Measurements from ENCODE around the gene OR8B12.

Gene OR8B12, protein sequence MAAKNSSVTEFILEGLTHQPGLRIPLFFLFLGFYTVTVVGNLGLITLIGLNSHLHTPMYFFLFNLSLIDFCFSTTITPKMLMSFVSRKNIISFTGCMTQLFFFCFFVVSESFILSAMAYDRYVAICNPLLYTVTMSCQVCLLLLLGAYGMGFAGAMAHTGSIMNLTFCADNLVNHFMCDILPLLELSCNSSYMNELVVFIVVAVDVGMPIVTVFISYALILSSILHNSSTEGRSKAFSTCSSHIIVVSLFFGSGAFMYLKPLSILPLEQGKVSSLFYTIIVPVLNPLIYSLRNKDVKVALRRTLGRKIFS

DNA sequence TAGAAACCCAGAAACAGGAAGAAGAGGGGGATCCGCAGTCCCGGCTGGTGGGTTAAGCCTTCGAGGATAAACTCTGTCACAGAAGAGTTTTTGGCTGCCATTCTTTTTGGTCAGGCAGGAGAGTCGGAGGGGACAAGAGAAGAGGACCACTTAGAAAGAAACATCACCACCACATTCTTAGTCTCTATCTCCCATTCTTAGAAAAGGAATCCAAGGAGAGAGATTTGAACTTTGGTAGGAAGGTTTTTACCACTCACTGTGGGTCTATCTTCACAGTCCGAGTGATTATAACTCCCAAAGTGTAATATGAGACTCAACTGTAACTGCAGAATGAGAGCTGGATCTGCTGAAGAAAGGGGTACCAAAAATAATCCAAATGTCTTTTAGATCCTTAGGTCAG lies at the start of gene OR8B12:
Gene OR8B12 (minus strand): TSS at position 101 of the 400 bp plus-strand sequence. CDS start 0 bp downstream, at position 101.
- TF ChIP-seq, protein P1, sequence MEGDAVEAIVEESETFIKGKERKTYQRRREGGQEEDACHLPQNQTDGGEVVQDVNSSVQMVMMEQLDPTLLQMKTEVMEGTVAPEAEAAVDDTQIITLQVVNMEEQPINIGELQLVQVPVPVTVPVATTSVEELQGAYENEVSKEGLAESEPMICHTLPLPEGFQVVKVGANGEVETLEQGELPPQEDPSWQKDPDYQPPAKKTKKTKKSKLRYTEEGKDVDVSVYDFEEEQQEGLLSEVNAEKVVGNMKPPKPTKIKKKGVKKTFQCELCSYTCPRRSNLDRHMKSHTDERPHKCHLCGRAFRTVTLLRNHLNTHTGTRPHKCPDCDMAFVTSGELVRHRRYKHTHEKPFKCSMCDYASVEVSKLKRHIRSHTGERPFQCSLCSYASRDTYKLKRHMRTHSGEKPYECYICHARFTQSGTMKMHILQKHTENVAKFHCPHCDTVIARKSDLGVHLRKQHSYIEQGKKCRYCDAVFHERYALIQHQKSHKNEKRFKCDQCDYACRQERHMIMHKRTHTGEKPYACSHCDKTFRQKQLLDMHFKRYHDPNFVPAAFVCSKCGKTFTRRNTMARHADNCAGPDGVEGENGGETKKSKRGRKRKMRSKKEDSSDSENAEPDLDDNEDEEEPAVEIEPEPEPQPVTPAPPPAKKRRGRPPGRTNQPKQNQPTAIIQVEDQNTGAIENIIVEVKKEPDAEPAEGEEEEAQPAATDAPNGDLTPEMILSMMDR (IDR thresholded peaks at IDR 0.05; ENCODE audit: insufficient read depth, missing control alignments), result no peak
- DNase-seq (ENCODE audit: insufficient read length, low spot score) (no peak), FAIRE-seq (no peak)

DNA sequence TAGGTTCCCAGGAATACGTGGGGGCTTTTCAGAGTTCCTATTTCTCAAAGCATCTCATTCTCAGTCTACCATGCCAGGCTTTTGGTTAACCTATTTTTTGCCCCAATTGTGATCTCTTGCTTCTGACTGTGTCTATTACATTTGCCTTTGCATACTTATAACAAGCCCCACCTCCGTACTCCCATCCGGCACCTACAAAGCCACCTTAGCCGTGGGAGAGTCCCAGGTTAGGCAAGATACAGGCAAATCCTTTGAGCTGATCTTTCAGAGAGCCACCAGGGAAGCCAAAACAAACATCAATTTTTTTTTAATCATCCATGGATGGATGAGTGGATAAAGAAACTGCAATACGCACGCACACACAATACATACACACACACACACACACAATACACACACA lies 49.2 kb upstream of the OR8B12 start:
- TF ChIP-seq, protein P1 (IDR thresholded peaks at IDR 0.05; ENCODE audit: insufficient read depth, missing control alignments), result no peak
- FAIRE-seq, result no peak
- DNase-seq (ENCODE audit: insufficient read length, low spot score), result no peak

DNA sequence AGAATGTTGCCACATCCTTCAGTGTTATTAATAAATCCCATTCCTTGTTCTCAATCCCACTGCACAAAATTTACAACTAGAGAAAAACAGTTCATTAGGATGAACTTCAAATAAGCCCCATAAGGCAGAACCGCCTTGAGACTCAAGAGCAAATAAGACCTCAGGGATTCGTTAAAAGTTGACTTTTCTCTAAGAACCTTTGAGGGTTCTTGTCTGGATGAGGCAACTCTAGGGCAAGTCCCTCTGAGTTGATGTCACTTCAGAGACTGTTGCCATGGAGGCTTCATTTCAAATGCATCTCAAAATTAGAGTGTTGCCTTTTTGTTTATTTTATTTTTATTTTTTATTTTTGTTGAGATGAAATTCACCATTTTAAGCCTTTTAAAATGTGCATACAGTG lies 48.0 kb upstream of the OR8B12 start:
- FAIRE-seq (no peak), DNase-seq (ENCODE audit: insufficient read length, low spot score) (no peak)
- TF ChIP-seq, protein P1 (IDR thresholded peaks at IDR 0.05; ENCODE audit: insufficient read depth, missing control alignments), result no peak

DNA sequence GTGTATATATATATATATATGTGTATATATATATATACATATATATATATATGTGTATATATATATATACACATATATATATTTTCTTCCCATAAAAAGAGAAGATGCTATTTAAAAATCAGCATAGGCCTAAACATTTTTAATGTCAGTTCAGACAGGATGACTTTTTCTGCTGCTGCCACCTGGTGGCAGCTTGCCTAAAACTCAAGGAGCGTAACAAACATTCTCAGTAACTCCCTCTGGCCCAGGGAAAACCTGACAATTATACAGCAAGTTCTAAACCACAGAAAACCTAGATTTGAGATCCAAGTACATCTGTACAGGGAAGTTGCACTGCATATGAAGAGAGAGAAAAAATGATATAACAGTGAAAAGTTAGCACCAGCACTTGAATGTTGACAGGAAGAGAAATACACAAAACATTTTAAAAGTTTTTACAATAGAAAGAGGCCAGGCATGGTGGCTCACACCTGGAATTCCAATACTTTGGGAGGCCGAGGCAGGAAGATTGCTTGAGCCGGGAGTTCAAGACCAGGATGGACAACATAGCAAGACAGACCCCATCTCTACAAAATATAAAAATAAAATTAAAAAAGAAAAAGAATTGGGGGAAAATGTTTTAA lies 42.9 kb upstream of the OR8B12 start:
- FAIRE-seq, result no peak
- TF ChIP-seq, protein P1 (IDR thresholded peaks at IDR 0.05; ENCODE audit: insufficient read depth, missing control alignments), result peak; percentile 80
- no peak for DNase-seq (ENCODE audit: insufficient read length, low spot score)

DNA sequence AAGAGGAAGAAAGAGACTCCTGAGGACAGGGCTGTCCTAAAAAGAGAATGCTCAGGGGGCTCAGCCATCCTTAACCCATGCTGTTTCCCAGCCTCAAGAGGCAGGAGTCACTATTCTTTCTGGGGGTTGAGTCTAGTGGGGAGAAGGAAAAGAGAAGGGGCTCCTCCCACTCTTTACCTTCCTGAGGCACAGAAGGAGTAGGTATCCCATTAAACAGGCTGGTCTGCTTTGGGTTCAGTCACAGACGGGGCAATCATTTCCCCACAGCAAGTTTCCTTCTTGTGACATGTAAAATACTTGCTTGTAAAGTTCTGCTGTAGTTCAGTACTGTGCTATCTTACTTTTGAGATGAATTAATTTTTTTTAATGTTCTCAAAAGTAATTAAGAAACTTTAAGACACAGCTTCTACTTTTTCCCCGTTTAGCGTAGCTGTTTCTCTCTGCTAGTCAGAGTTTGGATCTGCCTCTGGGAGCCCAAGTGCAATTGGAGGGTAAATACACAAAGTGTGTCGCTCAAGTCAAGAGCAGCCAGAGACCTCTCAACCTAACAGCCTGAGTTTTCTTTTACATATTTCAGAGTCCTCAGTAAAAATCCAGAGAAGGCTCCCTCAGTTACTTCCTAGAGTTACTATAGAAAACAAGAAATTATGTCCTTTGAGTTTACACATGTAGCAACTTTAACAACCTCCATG lies 41.4 kb upstream of the OR8B12 start:
- DNase-seq (ENCODE audit: insufficient read length, low spot score) (no peak), FAIRE-seq (no peak)
- TF ChIP-seq, protein P1 (IDR thresholded peaks at IDR 0.05; ENCODE audit: insufficient read depth, missing control alignments), result no peak

DNA sequence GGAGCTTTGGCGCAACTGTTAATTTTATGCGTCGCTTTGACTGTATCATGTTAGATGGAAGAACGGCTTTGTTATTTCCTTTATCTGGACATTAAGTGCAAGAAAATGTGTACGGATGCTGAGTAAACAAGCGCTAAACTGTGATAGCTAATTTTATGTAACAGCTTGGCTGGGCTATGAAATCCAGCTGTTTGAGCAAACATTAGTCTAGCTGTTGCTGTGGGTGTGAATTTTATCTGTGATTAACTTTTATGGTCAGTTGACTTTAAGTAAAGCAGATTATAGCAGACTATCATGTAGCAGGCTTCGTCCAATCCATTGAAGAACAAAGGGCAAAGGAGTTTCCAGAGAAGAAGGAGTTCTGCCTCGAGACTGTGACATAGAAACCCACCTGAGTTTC lies 40.3 kb upstream of the OR8B12 start:
- TF ChIP-seq, protein P1 (IDR thresholded peaks at IDR 0.05; ENCODE audit: insufficient read depth, missing control alignments), result no peak
- DNase-seq (ENCODE audit: insufficient read length, low spot score) (no peak), FAIRE-seq (no peak)
